NCI-H1092 (cell line): ENCODE data around the gene VAPB.
"Not testable (repeated sequence)": the region's sequence is repeated elsewhere in the genome, so short reads cannot be mapped to it uniquely, and the experiment has no call there.

ENCODE experiments used
- DNase-seq: peaks from one replicate; lab custom pipeline; 2025; lab: John Stamatoyannopoulos, UW

The VAPB gene, protein sequence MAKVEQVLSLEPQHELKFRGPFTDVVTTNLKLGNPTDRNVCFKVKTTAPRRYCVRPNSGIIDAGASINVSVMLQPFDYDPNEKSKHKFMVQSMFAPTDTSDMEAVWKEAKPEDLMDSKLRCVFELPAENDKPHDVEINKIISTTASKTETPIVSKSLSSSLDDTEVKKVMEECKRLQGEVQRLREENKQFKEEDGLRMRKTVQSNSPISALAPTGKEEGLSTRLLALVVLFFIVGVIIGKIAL

DNA sequence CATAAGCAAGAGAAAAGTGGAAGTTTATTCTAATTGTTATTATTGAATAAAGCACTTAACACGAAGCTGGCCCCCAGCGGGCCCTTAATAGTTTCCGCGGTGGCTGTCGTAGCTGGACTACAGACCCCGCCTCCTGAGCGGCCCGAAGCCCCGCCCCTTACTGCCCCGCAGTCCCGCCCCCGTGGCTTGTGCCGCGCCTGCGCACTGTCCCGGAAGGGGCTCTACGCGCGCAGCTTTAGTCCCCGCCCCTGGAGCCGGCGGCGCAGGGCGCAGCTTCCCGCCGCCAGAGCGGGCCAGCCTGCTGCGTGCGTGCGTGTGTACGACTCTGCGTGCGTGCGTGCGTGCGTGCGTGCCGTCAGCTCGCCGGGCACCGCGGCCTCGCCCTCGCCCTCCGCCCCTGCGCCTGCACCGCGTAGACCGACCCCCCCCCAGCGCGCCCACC, at the start of gene VAPB:
Gene VAPB (plus strand): TSS at position 348 of the 442 bp plus-strand sequence. CDS start 231 bp downstream, outside the sequence.
- DNase-seq, result peak; percentile 95

DNA sequence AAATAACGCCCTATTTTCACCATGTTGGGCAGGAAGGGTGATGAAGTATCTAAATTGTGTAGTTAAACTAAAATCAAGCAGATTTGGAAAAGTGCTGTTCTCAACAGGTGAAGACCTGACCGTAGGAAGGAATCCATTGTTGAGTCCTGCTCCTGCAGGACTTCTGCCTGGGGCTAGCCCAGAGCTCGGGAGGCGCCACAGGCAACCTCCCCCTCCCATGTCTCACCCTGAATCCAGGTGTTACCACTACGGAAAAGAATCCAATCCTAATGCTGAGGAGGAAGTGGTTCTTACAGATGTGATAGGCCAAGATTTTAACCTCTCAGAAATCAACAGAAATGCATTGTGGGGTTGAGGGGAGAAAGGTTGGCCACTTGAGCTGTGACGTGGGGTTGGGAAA, 49.3 kb upstream of the VAPB start:
- DNase-seq, result no peak

DNA sequence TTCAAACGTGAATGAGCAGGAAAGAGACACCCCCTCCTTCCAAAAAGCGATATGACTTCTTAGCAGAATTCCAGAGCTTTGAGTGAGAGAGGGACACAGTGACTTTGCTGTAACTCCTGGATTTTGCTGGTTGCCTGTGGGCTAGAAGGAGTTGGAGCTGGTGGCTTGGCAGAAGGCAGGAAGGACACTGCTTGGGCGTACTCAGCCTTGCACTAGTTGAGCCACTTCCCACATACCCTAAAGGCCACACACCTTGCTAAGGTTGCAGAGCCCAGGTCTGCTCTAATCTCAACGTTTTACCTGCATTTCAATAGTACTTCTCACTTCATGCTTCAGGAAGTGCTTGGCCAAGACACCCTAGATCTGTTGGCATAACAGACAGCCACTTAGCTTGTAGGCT, 48.9 kb upstream of the VAPB start:
- no peak for DNase-seq

DNA sequence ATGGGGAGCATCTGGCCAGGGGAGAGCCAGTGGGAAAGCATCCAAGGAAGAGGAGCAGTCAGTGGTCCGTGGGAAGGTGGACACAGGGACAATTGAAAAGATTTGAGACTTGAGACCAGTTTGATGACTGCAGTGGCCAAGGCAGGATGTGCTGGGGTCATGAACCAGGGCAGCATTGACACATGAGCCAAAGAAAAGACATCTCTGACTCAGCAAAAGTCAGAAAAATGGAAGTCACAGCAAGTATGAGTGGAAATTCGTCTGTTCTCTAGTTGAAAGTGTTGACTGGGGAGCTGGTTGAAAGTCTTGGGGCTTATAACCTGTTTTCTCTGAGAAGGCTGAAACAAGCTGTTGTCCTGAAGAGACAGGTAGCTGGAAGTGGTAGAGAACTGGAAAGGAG, 48.2 kb upstream of the VAPB start:
- DNase-seq, result no peak

DNA sequence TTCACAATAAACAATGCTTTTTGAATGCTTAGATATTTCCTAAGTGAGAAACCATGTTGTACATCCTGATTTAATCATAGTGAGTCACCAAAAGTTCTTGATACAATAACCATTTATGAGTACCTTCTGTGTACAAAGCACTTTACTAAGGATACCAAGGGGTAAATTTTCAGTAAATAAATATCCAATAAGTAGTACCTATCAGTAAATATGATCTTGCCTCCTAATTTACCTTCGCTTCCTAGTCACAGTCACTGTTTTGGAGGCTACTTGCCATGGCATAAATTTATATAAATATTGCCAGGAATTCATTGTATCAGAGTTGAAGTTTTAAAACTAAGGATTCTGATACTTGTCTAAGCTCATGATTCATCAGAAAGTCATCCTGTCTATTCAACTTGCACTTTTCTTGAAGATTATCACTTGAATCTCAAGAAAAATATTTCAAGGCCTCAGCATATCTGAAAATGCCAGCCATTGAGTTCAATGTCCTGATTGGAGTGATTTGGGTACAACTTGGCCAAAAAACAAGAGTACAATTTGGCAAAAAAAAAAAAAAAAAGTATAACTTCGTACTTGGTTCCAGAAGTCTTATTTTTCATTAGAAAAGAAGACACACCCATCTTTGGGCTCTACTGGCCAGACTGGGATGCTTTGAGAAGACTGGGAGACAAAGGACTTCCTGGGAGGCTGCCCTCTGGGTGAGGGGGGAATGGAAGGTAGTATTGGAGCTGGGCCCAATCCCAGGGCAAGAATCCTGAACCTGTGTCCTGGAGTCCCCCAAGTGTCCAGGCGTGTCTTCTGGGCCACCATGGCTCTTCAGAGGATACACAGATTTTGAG, 46.7 kb upstream of the VAPB start:
- DNase-seq, result no peak

DNA sequence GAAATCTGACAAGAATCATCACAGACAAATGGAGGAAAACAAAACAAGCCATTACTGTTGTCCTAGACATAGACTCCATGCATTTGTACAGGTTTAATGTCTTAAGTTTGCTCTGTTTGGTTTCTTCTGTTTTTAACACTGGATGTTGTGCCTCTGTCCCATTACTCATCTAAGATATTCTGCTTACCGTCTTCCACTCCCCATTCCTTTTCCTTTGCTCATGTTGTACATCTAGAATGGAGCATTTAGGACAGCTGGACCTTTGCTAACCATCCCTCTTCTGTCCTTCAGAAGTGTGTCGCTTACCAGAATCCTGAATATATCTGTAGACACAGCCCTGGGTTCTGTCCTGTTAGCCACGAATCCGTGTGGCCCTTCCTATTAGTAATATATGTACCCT, 44.3 kb upstream of the VAPB start:
- no peak for DNase-seq

DNA sequence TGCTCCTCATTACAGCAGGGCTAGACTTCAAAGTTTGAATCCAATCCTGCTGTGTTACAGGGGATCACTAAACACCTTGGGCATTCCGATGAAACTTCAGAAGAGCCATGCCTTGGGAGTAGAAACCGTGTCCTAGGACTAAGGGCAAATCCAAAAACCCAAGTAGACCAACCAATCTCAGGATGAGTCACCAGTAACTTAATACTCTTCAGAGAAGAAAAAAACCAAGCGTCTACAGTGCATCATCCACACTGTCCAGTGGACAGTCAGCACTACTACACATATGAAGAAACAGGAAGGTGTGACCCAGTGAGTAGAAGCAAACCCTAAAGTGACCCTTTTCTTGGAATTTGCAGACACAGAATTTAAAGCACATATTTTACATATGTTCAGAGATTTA, 39.5 kb upstream of the VAPB start:
- DNase-seq, result no peak

DNA sequence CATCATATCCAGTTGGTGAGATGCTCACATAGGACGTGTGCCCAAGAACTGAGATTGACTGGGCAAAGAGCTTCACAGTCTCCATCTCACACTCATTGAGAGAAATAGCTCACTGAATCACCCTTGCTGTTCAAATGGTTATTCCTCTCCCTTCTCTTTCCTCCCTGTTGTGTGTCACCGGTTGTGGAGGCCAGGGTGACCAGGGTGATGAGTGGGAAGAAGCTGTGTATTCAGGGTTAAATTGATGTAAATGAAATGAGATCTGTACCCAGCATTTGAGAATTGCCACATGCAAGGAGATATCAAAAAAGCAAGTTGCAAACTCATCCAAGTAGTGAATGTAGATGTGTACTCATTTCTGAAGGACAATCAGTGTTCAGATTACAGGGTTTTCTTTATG, 36.6 kb upstream of the VAPB start:
- no peak for DNase-seq

DNA sequence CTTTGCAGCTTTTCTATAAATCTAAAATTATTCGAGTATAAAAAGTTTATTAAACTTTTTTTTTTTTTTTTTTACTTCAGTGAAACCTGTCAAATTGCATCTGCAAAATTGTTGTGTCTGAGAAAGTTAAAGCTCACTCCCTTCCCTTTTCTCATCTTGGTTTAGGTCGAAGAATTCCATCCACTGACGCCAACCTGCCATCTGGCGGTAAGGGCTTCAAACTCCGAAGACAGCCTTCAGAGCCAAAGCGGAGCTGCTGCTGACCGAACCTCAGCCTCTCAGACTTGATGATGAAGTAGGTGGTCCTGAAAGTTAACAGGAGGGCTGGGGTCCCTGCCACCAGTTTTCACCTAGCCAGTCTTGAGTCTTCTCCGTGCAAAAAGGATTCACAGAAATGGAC, 29.6 kb upstream of the VAPB start:
- DNase-seq, result no peak

DNA sequence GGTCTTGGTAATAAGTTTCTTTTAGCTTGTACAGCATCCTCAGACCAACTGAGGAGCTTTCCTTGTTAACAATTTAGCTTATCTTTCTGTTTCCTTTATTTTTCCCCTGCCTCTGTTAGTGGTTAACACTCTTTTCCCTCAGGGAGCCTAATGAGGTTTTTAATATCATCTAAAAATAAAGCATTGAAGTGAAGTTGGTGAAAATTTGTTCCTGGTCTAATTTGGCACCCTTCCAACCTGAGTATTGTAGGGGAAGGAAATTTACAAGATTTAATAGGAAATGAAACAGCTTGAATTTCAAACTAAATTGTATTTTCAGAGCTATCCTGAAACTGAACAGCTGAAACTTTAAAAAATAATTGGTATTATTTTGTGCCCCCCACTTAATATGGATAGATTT, 28.1 kb upstream of the VAPB start:
- DNase-seq, result no peak

DNA sequence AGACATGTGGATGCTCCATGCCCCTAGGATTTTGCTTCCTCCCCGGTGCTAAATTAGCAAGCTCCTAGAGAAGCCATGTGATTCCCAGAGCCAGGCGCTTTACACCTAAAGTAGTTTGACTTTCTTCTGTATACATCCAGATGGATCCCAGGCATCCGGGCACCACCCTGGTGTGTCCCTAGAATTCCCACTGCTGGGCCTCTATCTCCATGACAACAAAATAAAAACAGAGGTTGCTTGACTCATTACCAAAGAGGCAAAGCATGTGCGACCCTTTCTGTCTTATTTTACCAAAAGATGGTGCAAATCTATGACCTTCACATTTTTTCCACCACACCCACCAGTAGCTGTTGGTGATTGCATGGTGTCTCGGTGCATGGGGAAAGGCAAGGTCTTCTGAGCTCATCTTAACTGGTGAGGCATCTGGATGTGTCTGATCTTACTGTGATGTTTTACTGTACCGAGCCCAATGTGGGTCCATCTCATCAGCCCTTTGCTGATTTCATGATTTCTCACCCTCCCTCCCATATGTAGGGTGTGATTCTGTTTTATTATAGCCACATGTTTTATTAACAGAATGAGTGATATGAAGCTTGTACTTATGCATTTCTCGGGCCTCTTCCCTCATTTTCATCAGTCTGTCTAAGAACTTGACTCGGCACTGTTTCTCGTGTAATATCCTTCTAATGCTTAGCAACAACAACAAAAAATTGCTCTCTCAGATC, 27.4 kb upstream of the VAPB start:
- DNase-seq, result no peak

DNA sequence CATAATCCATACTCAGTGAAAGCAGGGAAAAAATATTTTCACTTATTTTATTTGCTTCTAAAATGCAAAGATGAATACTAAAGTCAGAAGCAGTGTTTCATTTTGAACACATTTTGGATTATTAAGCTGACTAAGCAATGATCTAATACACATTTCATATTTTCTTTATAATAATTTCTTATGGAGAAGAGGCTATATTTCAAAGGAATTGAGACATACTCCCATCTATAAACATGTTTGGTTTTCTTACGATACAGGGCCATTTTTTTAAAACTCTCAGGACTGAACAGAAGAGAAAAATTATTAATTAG, 26.9 kb upstream of the VAPB start:
- no peak for DNase-seq

DNA sequence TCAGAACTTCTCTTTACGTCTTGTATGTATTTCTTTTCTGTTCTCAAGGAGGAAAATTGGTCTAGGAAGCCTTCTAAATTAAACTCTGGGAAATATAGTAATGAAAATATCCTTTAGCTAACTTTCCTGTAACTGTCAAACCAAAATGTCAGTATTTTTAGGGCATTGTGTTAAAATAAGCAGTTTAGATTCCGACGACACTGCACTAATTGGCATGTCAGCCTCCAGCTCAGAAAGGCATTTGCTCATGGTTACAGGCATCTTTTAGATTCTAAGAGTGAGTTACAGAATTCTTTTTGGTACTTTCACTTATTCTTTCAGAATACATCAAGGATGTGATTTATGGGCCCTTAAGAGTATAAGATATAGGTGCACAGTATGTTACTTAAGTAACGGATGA, 26.1 kb upstream of the VAPB start:
- DNase-seq, result no peak

DNA sequence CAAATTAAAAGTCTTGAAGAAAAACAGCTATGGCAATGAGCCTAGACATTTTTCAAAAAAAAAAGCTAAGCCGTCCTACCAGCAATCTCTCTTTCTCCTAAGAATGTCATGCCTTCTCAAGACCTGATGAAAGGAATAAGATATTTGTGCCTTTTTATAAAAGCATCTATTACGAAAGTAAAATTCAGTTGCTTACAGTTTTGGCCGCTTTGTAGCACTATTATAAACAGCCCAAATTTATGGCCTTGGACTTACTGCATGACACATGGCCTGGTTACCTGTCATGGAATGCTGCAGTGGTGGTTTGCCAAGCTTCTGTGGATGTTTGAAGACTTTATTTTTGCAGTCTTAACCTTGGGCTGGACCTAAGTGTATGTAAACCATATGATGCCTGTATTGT, 22.2 kb upstream of the VAPB start:
- no peak for DNase-seq

DNA sequence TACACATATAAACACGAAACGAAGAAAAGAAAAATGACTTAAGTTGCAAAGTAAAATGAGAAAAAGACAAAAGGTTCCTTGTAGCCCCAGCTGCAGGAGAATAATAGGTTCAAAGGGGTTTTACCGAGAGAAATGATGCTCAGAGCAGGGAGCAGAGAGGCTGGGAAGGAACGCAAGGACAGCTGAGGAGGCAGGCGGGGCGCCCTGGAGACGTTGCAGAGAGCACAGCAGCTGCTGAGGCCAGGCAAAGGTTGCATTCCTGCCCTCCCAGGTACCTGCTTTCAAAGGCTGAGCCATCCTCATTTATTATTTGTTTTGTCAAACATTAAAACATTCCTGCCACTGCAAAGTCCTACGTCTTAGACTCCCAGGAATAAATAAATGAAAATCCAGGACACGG, 16.2 kb upstream of the VAPB start:
- DNase-seq, result no peak

DNA sequence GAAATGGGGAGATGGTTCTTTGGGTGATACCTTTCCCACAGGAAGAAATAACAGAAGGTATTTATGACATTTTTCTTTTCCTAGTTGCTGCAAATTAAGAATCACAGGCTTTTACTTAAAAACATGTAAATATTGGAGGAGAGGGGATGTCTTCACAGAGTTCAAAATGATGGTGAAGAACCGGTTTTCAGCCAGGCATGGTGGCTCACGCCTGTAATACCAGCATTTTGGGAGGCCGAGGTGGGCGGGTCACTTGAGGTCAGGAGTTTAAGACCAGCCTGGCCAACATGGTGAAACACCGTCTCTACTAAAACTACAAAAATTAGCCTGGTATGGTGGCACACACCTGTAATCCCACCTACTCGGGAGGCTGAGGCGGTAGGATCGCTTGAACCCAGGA, 15.7 kb upstream of the VAPB start:
- not testable (repeated sequence) for DNase-seq

DNA sequence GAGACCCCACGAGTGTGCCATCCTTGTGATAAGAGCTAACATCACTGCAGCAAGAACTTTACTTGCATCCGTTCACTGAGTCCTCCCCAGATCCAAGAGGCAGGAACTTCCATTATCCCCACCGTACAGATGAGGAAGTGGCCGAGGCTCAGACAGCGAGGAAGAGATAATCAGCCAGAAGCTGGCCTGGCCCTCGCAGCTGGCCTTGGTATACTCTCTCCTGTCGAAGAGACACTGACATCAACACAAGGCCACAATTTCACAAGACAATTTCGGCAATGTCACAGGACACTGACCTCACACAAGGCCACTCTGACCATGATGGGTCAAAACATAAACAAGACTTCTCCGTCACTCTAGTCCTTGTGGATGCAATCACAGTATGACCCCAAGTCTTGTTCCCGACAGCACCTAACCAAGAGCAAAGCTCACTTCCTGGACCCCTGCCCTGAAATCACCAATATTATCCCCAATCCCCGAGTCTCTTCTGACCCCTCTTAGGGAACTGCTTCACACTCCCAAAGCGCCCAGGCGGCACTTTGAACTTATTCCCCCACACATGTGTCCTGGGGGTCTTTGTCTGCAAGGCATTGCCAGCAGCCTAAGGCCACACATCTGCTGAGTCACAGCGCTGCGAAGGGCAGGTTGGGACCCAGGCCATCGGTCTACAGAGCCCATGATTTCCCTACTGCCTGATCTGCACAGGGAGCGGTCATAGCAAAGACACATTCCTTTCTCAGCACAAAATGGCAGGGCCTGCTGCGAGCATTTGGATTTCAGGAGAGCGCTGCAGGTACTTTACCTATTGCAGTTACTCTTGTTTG, 14.8 kb upstream of the VAPB start:
- no peak for DNase-seq

DNA sequence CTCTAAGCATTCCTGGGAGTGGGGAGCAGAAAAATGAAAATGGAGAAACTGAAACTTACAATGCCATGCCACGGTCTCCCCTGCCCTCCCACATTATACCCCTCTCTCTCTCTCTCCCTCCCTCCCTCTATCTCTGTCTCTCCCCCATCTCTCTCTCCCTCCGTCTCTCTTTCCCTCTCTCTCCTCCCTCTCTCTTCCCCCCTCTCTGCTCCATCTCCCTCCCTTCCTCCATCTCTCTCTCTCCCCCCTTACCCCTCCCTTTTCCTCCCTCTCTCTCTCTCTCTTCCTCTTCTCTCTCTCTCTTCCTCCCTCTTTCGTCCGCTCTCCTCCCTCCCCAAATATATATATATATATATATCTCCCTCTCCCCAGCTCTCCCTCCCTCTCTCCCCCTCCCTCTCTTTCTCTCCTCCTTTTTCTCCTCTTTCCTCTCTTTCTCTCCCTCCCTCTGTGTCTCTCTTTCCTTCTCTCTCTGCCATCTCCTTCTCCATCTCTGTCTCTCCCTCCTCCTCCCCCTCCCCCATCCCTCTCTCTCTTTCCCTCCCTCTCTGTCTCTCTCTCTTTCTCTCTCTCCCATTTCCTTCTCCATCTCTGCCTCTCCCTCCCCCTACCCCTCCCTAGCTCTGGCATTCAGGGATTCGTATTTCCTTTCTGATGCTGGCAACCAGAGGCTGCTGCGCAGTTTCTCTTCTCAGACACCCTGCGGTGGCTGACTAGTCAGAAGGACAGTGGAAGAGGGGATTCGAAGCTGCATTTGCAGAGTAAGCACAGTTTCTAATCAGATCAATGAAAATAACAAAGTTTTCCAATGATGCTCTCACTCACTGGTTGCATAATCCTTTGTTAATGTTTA, 13.9 kb upstream of the VAPB start:
- DNase-seq, result no peak

DNA sequence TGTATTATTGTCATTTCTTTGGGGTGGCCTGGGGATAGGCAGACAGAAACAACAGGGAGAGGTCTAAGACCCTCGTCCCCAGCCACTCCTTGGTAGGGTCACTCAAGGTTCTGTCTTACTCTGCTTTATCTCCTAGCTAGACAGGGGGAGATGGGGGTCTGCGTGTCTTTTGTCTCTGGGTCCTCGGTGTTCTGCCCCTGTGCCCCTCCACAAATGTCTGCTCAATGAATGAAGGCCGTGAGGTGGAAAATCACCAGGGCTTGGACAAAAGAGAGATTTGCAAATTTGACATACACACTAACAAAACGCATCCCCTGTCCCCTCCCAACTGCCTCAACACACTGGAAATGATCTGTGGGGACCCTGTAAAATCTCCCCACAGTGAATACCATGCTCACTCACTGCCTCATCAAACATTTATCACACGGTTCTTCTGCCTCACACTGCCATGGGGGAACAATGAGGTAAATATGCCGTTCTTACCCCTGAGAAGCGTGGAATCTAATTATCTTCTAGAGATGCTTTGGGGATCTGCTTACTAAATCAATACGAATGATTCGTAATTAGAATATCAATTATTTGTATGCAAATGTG, 13.2 kb upstream of the VAPB start:
- DNase-seq, result no peak

DNA sequence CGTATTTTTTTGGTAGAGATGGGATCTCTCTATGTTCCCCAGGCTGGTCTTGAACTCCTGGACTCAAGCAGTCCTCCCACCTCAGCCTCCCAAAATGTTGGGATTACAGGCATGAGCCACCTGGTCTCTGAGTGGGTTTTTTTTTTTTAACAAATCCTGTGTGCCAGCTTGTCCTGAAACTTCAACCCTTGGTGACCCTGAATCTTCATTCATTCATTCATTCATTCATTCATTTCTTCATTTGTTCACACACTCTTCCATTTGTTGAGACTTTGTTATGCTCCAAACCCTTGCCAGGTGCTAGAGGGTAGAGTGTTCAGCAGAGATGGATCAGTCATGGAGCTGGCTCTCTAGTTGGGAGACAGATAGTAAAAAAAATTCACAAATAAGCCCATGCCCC, 12.0 kb upstream of the VAPB start:
- DNase-seq, result no peak
